A549 (cell line): Measurements from ENCODE around the gene SEMA5A.

Experiments used
- CHD4 ChIP-seq: fragments of 200-600 bp; sonication (generic); IDR thresholded peaks from 2 replicates; pipeline ENCODE4 v1.6.1; 2016; ENCODE audit warnings: antibody characterized with exemption, mild to moderate bottlenecking, borderline replicate concordance
- MAX ChIP-seq: IDR thresholded peaks from 2 replicates; pipeline ENCODE4 v1.6.1; 2012

- TF ChIP-seq CHD4 (no peak), MAX (no peak)
These were observed 195.5 kb downstream of the SEMA5A start for GRCh38 chr5:9350301-9350797.
